ENCODE results near the gene RPS27A.
"Not testable (repeated sequence)": the region's sequence is repeated elsewhere in the genome, so short reads cannot be mapped to it uniquely, and the experiment has no call there.

Gene RPS27A

DNA sequence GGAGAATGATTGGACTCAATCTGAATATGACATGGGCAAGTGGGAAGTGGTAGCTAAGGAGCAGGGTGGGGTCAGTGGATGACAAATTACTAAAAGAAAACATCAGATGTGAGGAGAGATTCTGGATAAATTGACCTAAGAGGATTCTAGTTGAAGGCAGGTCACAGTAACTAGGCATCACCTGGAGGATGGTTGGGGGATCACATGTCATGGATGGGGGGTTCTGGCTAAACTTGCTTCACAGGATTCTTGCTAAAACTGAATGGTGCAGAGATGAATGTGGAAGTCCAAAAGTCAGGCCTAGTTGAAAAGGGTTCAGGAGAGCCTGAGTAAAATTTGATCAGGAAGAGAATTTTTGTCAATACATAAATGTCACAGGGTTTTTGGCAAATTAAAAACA, 18.7 kb upstream of the RPS27A start:
- TF ChIP-seq MYC (IDR thresholded peaks at IDR 0.05; ENCODE audit: low read depth, low read length), result no peak
- TF ChIP-seq, protein P1, sequence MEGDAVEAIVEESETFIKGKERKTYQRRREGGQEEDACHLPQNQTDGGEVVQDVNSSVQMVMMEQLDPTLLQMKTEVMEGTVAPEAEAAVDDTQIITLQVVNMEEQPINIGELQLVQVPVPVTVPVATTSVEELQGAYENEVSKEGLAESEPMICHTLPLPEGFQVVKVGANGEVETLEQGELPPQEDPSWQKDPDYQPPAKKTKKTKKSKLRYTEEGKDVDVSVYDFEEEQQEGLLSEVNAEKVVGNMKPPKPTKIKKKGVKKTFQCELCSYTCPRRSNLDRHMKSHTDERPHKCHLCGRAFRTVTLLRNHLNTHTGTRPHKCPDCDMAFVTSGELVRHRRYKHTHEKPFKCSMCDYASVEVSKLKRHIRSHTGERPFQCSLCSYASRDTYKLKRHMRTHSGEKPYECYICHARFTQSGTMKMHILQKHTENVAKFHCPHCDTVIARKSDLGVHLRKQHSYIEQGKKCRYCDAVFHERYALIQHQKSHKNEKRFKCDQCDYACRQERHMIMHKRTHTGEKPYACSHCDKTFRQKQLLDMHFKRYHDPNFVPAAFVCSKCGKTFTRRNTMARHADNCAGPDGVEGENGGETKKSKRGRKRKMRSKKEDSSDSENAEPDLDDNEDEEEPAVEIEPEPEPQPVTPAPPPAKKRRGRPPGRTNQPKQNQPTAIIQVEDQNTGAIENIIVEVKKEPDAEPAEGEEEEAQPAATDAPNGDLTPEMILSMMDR (IDR thresholded peaks at IDR 0.05; ENCODE audit: low read depth, low read length), result no peak
- TF ChIP-seq POLR2A (IDR thresholded peaks at IDR 0.05; ENCODE audit: extremely low read depth, insufficient read length), result no peak
- TF ChIP-seq, protein P2, sequence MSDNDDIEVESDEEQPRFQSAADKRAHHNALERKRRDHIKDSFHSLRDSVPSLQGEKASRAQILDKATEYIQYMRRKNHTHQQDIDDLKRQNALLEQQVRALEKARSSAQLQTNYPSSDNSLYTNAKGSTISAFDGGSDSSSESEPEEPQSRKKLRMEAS (IDR thresholded peaks at IDR 0.05; ENCODE audit: low read depth, low read length), result no peak
- no peak overlapping the region for H3K4me3 ChIP-seq (ENCODE audit: low read depth, low read length)
- no peak for DNase-seq (ENCODE audit: low read depth)

DNA sequence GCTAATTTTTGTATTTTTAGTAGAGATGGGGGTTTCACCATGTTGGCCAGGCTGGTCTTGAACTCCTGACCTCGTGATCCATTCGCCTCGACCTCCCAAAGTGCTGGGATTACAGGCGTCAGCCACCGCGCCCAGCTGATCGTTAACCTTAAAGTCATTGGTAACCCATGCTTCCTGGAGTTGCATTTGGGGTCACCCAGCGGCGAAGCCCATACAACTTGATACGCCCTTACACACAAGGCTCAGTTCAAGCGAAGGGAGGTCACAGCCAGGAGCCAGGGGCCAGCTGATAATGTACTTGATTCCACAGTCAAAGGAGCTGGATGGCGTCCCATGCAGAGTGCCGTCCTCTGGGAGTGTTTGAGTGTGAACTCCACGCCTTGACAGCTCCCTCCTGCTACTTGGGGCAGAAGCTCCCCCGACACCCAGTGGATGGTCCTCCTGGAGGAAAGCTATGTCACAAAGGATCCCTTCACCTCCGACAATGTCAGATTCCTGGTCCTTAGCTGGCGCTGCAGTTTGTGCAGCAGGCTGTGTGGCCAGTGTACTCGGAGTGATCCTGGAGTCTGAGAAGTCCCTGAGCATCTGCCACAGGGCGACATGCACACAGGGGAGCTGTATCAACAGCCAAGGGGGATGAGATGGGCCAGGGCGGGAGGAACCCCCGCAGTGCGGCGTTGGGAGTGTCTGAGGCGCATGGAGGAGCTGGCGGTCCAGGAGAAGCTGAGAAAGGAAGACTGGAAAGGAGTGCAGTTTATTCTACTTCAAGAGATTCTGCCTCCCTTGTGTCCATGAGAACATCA, 8.3 kb upstream of the RPS27A start:
- DNase-seq (ENCODE audit: low read depth), result no peak
- H3K4me3 ChIP-seq (ENCODE audit: low read depth, low read length), result no peak overlapping the region
- TF ChIP-seq, protein P2 (IDR thresholded peaks at IDR 0.05; ENCODE audit: low read depth, low read length), result no peak
- TF ChIP-seq POLR2A (IDR thresholded peaks at IDR 0.05; ENCODE audit: extremely low read depth, insufficient read length) (no peak), MYC (IDR thresholded peaks at IDR 0.05; ENCODE audit: low read depth, low read length) (no peak)
- TF ChIP-seq, protein P1 (IDR thresholded peaks at IDR 0.05; ENCODE audit: low read depth, low read length), result no peak

DNA sequence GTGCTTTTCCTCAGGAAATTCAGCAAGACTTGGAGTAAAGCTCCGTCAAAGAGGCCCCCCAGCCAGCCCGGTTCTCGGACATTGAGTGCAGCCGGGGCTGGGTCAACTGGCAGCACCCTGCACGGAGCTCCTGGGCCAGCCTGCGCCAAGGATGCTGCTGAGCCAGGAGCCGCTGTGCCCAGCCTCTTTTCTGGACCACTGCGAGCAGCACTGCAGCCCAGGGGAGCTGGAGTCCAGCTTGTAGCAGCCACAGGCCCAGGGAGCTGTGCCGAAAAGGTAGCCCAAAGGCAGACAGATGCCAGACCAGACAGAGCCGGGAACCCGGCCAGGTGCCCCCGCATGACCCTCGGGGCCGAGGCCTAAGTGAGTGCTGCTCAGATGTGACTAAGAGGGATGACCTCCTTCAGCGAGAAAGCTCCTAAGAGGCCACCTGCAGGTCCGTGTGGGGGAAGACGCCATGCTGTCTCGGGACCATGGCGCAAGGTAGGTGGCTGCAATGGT, 7.7 kb upstream of the RPS27A start:
- no peak overlapping the region for H3K4me3 ChIP-seq (ENCODE audit: low read depth, low read length)

DNA sequence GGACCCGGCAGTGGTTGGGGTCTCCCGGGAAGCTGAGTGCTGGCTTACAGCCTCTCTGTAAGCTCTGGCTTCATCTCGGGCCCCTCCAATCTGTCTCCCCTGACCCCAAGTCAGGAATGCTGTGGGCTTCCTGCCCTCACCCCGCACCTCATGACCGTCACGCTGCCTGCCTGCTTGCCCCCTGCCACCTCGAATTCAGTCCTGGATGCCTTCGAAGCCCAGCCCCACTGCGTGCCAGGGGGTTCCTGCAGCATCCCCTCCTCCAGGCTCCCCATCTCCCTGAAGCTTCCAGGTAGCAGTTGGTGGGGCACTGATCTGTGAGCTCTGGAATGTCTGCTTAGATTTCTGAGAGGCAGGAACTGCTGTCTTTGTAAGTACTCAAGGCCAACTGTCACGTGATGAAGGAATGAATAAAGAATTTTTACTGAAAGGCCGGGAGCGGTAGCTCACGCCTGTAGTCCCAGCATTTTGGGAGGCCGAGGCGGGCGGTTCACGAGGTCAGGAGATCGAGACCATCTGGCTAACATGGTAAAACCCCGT, 6.9 kb upstream of the RPS27A start:
- H3K4me3 ChIP-seq (ENCODE audit: low read depth, low read length), result no peak overlapping the region
- TF ChIP-seq, protein P1 (IDR thresholded peaks at IDR 0.05; ENCODE audit: low read depth, low read length), result no peak
- TF ChIP-seq, protein P2 (IDR thresholded peaks at IDR 0.05; ENCODE audit: low read depth, low read length), result no peak
- no peak for TF ChIP-seq POLR2A (IDR thresholded peaks at IDR 0.05; ENCODE audit: extremely low read depth, insufficient read length)
- no peak for TF ChIP-seq MYC (IDR thresholded peaks at IDR 0.05; ENCODE audit: low read depth, low read length)
- DNase-seq (ENCODE audit: low read depth), result no peak

More for the DNA sequence above, 7.7 kb upstream of the RPS27A start:
- TF ChIP-seq MYC (IDR thresholded peaks at IDR 0.05; ENCODE audit: low read depth, low read length) (no peak), POLR2A (IDR thresholded peaks at IDR 0.05; ENCODE audit: extremely low read depth, insufficient read length) (no peak)
- TF ChIP-seq, protein P2 (IDR thresholded peaks at IDR 0.05; ENCODE audit: low read depth, low read length), result no peak
- TF ChIP-seq, protein P1 (IDR thresholded peaks at IDR 0.05; ENCODE audit: low read depth, low read length), result no peak
- no peak for DNase-seq (ENCODE audit: low read depth)

DNA sequence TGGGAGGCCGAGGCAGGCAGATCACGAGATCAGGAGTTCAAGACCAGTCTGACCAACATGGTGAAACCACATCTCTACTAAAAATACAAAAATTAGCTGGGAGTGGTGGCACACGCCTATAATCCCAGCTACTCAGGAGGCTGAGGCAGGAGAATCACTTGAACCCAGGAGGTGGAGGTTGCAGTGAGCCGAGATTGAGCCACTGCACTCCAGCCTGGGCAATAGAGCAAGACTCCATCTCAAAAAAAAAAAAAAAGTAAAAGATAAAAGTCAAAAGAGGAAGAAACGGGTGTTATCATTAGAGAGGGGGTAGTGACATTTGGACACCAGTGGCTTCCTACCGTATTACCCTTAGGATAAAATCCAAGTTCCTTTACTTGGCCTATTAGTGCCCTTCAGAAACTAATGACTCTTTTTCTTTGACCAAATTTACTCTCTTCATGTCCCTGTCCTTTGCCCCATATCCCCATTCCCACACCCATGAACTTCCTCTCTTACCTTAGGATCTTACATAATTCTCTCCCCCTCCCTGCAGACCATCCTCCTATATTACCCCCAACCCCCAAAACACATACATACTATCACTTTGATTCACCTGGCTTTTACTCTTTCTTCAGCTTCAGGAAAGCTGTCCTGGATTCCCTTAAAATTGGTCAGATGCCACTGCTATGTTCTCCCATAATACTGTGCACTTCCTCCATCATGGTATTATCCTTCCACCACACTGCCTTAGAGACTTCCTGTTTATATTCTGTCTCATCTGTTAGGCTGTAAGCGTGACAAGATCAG, 4.9 kb upstream of the RPS27A start:
- H3K4me3 ChIP-seq (ENCODE audit: low read depth, low read length), result not testable (repeated sequence)
- peak; percentile 61 for DNase-seq (ENCODE audit: low read depth)

DNA sequence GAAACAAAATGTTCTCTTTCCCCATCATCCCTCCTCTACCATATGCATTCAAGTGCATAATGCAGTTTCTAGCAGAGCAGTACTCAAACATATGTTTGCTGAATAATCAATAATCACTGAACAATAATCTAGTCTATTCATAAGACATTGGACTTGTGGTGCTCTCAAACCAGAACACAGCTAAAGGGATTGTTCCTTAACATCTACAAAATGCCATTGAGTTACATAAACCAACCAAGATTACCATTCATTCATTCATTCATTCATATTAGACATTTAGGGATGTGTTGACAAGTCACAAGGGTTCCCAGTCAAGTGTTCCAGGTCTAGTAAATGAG, 4.3 kb upstream of the RPS27A start:
- TF ChIP-seq MYC (IDR thresholded peaks at IDR 0.05; ENCODE audit: low read depth, low read length) (no peak), POLR2A (IDR thresholded peaks at IDR 0.05; ENCODE audit: extremely low read depth, insufficient read length) (no peak)
- TF ChIP-seq, protein P1 (IDR thresholded peaks at IDR 0.05; ENCODE audit: low read depth, low read length), result no peak
- TF ChIP-seq, protein P2 (IDR thresholded peaks at IDR 0.05; ENCODE audit: low read depth, low read length), result no peak
- no peak for DNase-seq (ENCODE audit: low read depth)

More for the DNA sequence above, 4.3 kb upstream of the RPS27A start:
- no peak overlapping the region for H3K4me3 ChIP-seq (ENCODE audit: low read depth, low read length)

All from NB4 (cell line).